H1 (cell line): ENCODE results near the gene BCL2A1. TPM values are rescaled to one million over a fixed set of nuclear protein-coding genes. Genes with fewer than 3 reads are reported as not detected.

ENCODE experiments used
- CTCF ChIA-PET: fragments of 300-600 bp; sonication (Branson Sonifier 250); formaldehyde crosslinking; loops from one replicate; lab custom pipeline; 2021; ENCODE audit not compliant: partially characterized antibody; lab: Charles Lee
- POLR2A ChIA-PET: fragments of 300-600 bp; sonication (Branson Sonifier 250); formaldehyde crosslinking; loops from one replicate; lab custom pipeline; 2021; ENCODE audit warnings: inconsistent platforms; ENCODE audit not compliant: partially characterized antibody; lab: Charles Lee
- DNase-seq, 2 experiments: peaks; one replicate each; pipeline versions ENCODE4 v3.0.0 to v3.0.0-alpha.2; 2010 to 2022; ENCODE audit warnings: low spot score in 2 of 2, low read depth in 1 of 2, mixed read lengths in 1 of 2
- FAIRE-seq: peaks from 2 replicates; lab custom pipeline; 2011; peaks lifted over from hg19 to GRCh38; lab: Jason Lieb, UNC
- H2AFZ ChIP-seq: 2 replicates; pipeline ENCODE4 v1.8.1; 2012; ENCODE audit warnings: low read length, inconsistent platforms
- H2AK5ac ChIP-seq: 2 replicates; pipeline ENCODE4 v1.6.1; 2013; ENCODE audit warnings: low read depth, low read length
- H2BK120ac ChIP-seq: replicated peaks from 2 replicates; pipeline ENCODE3; 2013; ENCODE audit warnings: low read depth, low read length, inconsistent platforms
- H2BK12ac ChIP-seq: 2 replicates; pipeline ENCODE4 v1.6.1; 2013; ENCODE audit warnings: low read depth, low read length
- H2BK15ac ChIP-seq: 2 replicates; pipeline ENCODE4 v1.6.1; 2013; ENCODE audit warnings: low read length
- H2BK20ac ChIP-seq: 2 replicates; pipeline ENCODE4 v1.6.1; 2013; ENCODE audit warnings: low read length
- H2BK5ac ChIP-seq: 2 replicates; pipeline ENCODE4 v1.6.1; 2013; ENCODE audit warnings: low read depth, low read length
- H3K14ac ChIP-seq: 2 replicates; pipeline ENCODE4 v1.6.1; 2013; ENCODE audit warnings: inconsistent platforms; ENCODE audit not compliant: insufficient read length
- H3K18ac ChIP-seq: 2 replicates; pipeline ENCODE4 v1.6.1; 2013; ENCODE audit warnings: low read length; ENCODE audit errors: extremely low read depth
- H3K23ac ChIP-seq: 2 replicates; pipeline ENCODE4 v1.6.1; 2013; ENCODE audit warnings: inconsistent platforms; ENCODE audit not compliant: insufficient read length
- H3K23me2 ChIP-seq: 2 replicates; pipeline ENCODE4 v1.6.1; 2013; ENCODE audit warnings: low read depth, low read length
- H3K27ac ChIP-seq: 2 replicates; pipeline ENCODE4 v1.6.1; 2011; ENCODE audit warnings: low read depth, low read length, inconsistent platforms
- H3K27me3 ChIP-seq, 4 experiments: replicated peaks in 1 of 4; 1 replicate in 1 of 4; 2 replicates in 3 of 4; pipeline versions ENCODE4 v1.6.1 to v1.8.1; 2011 to 2013; ENCODE audit warnings: low read length in 3 of 4, mild to moderate bottlenecking in 3 of 4, inconsistent platforms in 2 of 4, mixed read lengths in 2 of 4, moderate library complexity in 1 of 4; ENCODE audit not compliant: control insufficient read depth in 3 of 4, insufficient read depth in 3 of 4; ENCODE audit errors: extremely low read depth in 1 of 4
- H3K36me3 ChIP-seq, 4 experiments: 2 replicates each; pipeline versions ENCODE4 v1.6.1 to v1.8.1; 2011 to 2013; ENCODE audit warnings: mild to moderate bottlenecking in 4 of 4, low read length in 3 of 4, moderate library complexity in 2 of 4, control low read depth in 1 of 4, inconsistent platforms in 1 of 4; ENCODE audit not compliant: insufficient read depth in 4 of 4, control insufficient read depth in 2 of 4
- H3K4ac ChIP-seq: replicated peaks from 2 replicates; pipeline ENCODE3; 2013; ENCODE audit warnings: low read length, low read depth, mixed read lengths, inconsistent platforms; ENCODE audit not compliant: insufficient read length
- H3K4me1 ChIP-seq, 4 experiments: replicated peaks in 1 of 4; 1 replicate in 1 of 4; 2 replicates in 3 of 4; pipeline versions ENCODE4 v1.6.1 to v1.8.1; 2011 to 2013; ENCODE audit warnings: low read length in 3 of 4, inconsistent platforms in 2 of 4, mixed read lengths in 1 of 4; ENCODE audit not compliant: insufficient read depth in 4 of 4, control insufficient read depth in 3 of 4
- H3K4me2 ChIP-seq, 2 experiments: 2 replicates each; pipeline versions ENCODE4 v1.6.1 to v1.8.1; 2011 to 2013; ENCODE audit warnings: low read depth in 2 of 2, low read length in 2 of 2, control low read depth in 1 of 2, inconsistent platforms in 1 of 2, mild to moderate bottlenecking in 1 of 2; ENCODE audit not compliant: insufficient read depth in 1 of 2
- H3K4me3 ChIP-seq, 4 experiments: fragments of 200-600, 300-600 bp in 1 of 4; sonication (generic), shearing (Covaris generic), sonication (Bioruptor Twin) in 1 of 4; 2 replicates each; pipeline versions ENCODE4 v1.5.1 to v1.8.1; 2011 to 2016; ENCODE audit warnings: low read length in 4 of 4, low read depth in 3 of 4, control low read depth in 2 of 4, inconsistent platforms in 2 of 4, mild to moderate bottlenecking in 2 of 4, mixed read lengths in 1 of 4, moderate library complexity in 1 of 4; ENCODE audit not compliant: insufficient read depth in 2 of 4; ENCODE audit errors: extremely low read depth in 1 of 4
- H3K56ac ChIP-seq: replicated peaks from 2 replicates; pipeline ENCODE3; 2013; ENCODE audit warnings: low read depth, mild to moderate bottlenecking, mixed read lengths, low read length, inconsistent platforms; ENCODE audit not compliant: insufficient read length
- H3K79me1 ChIP-seq: 2 replicates; pipeline ENCODE4 v1.6.1; 2013; ENCODE audit warnings: low read depth, low read length, control low read depth
- H3K79me2 ChIP-seq, 2 experiments: 2 replicates each; pipeline versions ENCODE4 v1.6.1 to v1.8.1; 2012 to 2013; ENCODE audit warnings: low read length in 2 of 2, mild to moderate bottlenecking in 2 of 2, inconsistent platforms in 1 of 2; ENCODE audit not compliant: insufficient read depth in 2 of 2, control insufficient read depth in 1 of 2
- H3K9ac ChIP-seq, 4 experiments: replicated peaks in 1 of 4; 1 replicate in 1 of 4; 2 replicates in 3 of 4; pipeline versions ENCODE4 v1.6.1 to v1.8.1; 2011 to 2013; ENCODE audit warnings: low read depth in 3 of 4, low read length in 3 of 4, control low read depth in 2 of 4, mild to moderate bottlenecking in 2 of 4, moderate library complexity in 2 of 4, inconsistent platforms in 1 of 4; ENCODE audit errors: extremely low read depth in 1 of 4
- H3K9me3 ChIP-seq, 2 experiments: 2 replicates each; pipeline versions ENCODE4 v1.6.1 to v1.8.1; 2012 to 2013; ENCODE audit warnings: mild to moderate bottlenecking in 2 of 2, moderate library complexity in 2 of 2, control low read depth in 1 of 2, inconsistent platforms in 1 of 2, low read depth in 1 of 2, low read length in 1 of 2, mixed read lengths in 1 of 2; ENCODE audit not compliant: insufficient read depth in 2 of 2
- H4K20me1 ChIP-seq, 2 experiments: replicated peaks in 1 of 2; 2 replicates each; pipeline versions ENCODE3 to v1.8.1; 2011 to 2013; ENCODE audit warnings: inconsistent platforms in 2 of 2, low read length in 2 of 2, mild to moderate bottlenecking in 1 of 2; ENCODE audit not compliant: insufficient read depth in 2 of 2, control insufficient read depth in 1 of 2
- H4K5ac ChIP-seq: 2 replicates; pipeline ENCODE4 v1.6.1; 2013; ENCODE audit warnings: low read length, low read depth, mixed read lengths, inconsistent platforms; ENCODE audit not compliant: insufficient read length
- H4K8ac ChIP-seq: 2 replicates; pipeline ENCODE4 v1.8.0; 2013; ENCODE audit warnings: mild to moderate bottlenecking, moderate library complexity, low read length, inconsistent platforms; ENCODE audit not compliant: insufficient read depth; ENCODE audit errors: extremely low read depth
- H4K91ac ChIP-seq: replicated peaks from 2 replicates; pipeline ENCODE3; 2013; ENCODE audit warnings: low read length, mixed read lengths, inconsistent platforms; ENCODE audit not compliant: insufficient read length
- ATF2 ChIP-seq: IDR thresholded peaks from 2 replicates; pipeline ENCODE4 v1.6.1; 2012; ENCODE audit warnings: low read length, inconsistent platforms
- CTBP2 ChIP-seq: IDR thresholded peaks from 2 replicates; pipeline ENCODE4 v1.7.0; 2011; ENCODE audit warnings: borderline replicate concordance, mild to moderate bottlenecking, moderate library complexity, mixed read lengths, low read length; ENCODE audit not compliant: insufficient read depth, insufficient read length
- CTCF ChIP-seq, 3 experiments: IDR thresholded peaks; 1 replicate in 2 of 3; 2 replicates in 1 of 3; pipeline versions ENCODE4 v1.5.1 to v1.6.1; 2011; ENCODE audit warnings: low read length in 3 of 3, mild to moderate bottlenecking in 3 of 3, inconsistent platforms in 2 of 3, low read depth in 1 of 3, moderate library complexity in 1 of 3; ENCODE audit not compliant: insufficient read depth in 1 of 3; ENCODE audit errors: control extremely low read depth in 1 of 3
- HDAC6 ChIP-seq: IDR thresholded peaks from one replicate; pipeline ENCODE4 v1.7.1; 2012; ENCODE audit warnings: low read depth, mild to moderate bottlenecking, inconsistent platforms, low read length, moderate library complexity
- KDM1A ChIP-seq: fragments of 200-600, 300-600 bp; sonication (generic); IDR thresholded peaks from 2 replicates; pipeline ENCODE4 v1.7.1; 2016; ENCODE audit warnings: mild to moderate bottlenecking, low read length, borderline replicate concordance
- POU5F1 ChIP-seq: IDR thresholded peaks from 2 replicates; pipeline ENCODE4 v1.6.1; 2011; ENCODE audit warnings: low read depth, mild to moderate bottlenecking, low read length, moderate library complexity
- RBBP5 ChIP-seq: IDR thresholded peaks from 2 replicates; pipeline ENCODE4 v1.7.1; 2012; ENCODE audit warnings: low read depth, mild to moderate bottlenecking, inconsistent platforms, low read length, moderate library complexity, borderline replicate concordance
- SP1 ChIP-seq: IDR thresholded peaks from 2 replicates; pipeline ENCODE4 v1.6.1; 2011; ENCODE audit warnings: low read depth, low read length
- TBP ChIP-seq: IDR thresholded peaks from 2 replicates; pipeline ENCODE4 v1.6.1; 2011; ENCODE audit warnings: low read depth, low read length, improper control_type of control experiment
- WGBS, 2 experiments: shearing (Covaris generic) in 1 of 2; methylation state at CpG; one replicate each; pipeline versions ENCODE4 v1.1.6 to v1.1.7; 2013 to 2015; ENCODE audit warnings: low lambda C conversion rate in 2 of 2, mixed read lengths in 2 of 2, inconsistent platforms in 1 of 2, low coverage in 1 of 2, missing lambda C conversion rate in 1 of 2; ENCODE audit not compliant: insufficient replicate concordance in 2 of 2, insufficient coverage in 1 of 2, insufficient read length in 1 of 2; ENCODE audit errors: extremely low coverage in 1 of 2, missing lambda C conversion rate in 1 of 2; 5-methylcytosine and 5-hydroxymethylcytosine counted together
- polyA plus RNA-seq, 7 experiments: library from polyadenylated mRNA; depleted of rRNA in 3 of 7; stranded (reverse) in 5 of 7; unstranded in 2 of 7; fragments of >200 nt in 5 of 7; fragments of 200-250 nt in 2 of 7; gene quantifications; 1 replicate in 5 of 7; 2 replicates in 1 of 7; 4 replicates in 1 of 7; pipeline versions ENCODE4 v1.2.1 to v1.2.3, GENCODE V29; 2011 to 2013; ENCODE audit warnings: missing spikeins in 2 of 7, mixed read lengths in 2 of 7
- total RNA-seq: library from RNA; stranded (reverse); fragmentation: NEBNext Ultra II Directional; extraction: Animal tissue kit (Norgen Biotek cat#: 25700); gene quantifications from 2 replicates; pipeline ENCODE4 v1.2.1, GENCODE V29; 2021

The BCL2A1 gene
- total and polyA plus RNA-seq, 2 of the 8 experiments (the other 6 are each of a cell fraction or from before 2014, with no cell fraction given), result not detected

GRCh38 chr15:79942741-79943481 lies 28.1 kb downstream of the BCL2A1 start:
- Histone ChIP-seq H4K8ac (no peak overlapping the region), H3K79me2 (no peaks in the 10 kb centered on the region), H2BK15ac (no peak overlapping the region), H2BK5ac (no peak overlapping the region), H3K18ac (no peak overlapping the region), H2BK12ac (no peak overlapping the region), H3K4me2 (no peak overlapping the region), H2BK20ac (no peak overlapping the region), H3K4me1 (no peaks in the 10 kb centered on the region), H3K9me3 (no peaks in the 10 kb centered on the region), H3K36me3 (no peaks in the 10 kb centered on the region), H3K27me3 (no peaks in the 10 kb centered on the region), H3K27ac (no peak overlapping the region), H3K9ac (no peak overlapping the region), H3K56ac (no peak overlapping the region), H2BK120ac (no peak overlapping the region), H4K5ac (no peak overlapping the region), H2AFZ (no peak overlapping the region), H2AK5ac (no peak overlapping the region), H4K20me1 (no peaks in the 10 kb centered on the region), H3K4me3 (no peak overlapping the region), H3K4ac (no peak overlapping the region), H3K79me1 (no peaks in the 10 kb centered on the region), H3K23ac (no peak overlapping the region), H3K14ac (no peak overlapping the region), H4K91ac (no peak overlapping the region), H3K23me2 (no peaks in the 10 kb centered on the region)
- CTCF ChIA-PET, result no interaction called here
- FAIRE-seq (no peak), DNase-seq (no peak)
- POLR2A ChIA-PET, result no interaction called here
- WGBS, 2 experiments, result 85% methylated on average over 7 of the region's 7 CpGs; no CpG with 5 or more reads in 1 of the 2 experiments
- no peak for TF ChIP-seq CTCF (IDR thresholded peaks at IDR 0.05; ENCODE audit: control extremely low read depth in 1 of 3, insufficient read depth in 1 of 3, low read depth in 1 of 3, low read length in 3 of 3)
- TF ChIP-seq SP1, result no peak
- TF ChIP-seq HDAC6, result no peak
- no peak for TF ChIP-seq CTBP2
- TF ChIP-seq TBP, result no peak
- no peak for TF ChIP-seq RBBP5
- no peak for TF ChIP-seq POU5F1
- TF ChIP-seq ATF2, result no peak
- TF ChIP-seq KDM1A, result no peak
